Smooth muscle cell of trachea (primary cell): ENCODE results near the gene CCPG1. TPM values are rescaled to one million over a fixed set of nuclear protein-coding genes. Genes with fewer than 3 reads are reported as not detected.

Experiments
- total RNA-seq: library from RNA; depleted of rRNA; stranded (reverse); fragments of >200 nt; gene quantifications from 2 replicates; pipeline ENCODE4 v1.2.1, GENCODE V29; 2014

The CCPG1 gene, protein sequence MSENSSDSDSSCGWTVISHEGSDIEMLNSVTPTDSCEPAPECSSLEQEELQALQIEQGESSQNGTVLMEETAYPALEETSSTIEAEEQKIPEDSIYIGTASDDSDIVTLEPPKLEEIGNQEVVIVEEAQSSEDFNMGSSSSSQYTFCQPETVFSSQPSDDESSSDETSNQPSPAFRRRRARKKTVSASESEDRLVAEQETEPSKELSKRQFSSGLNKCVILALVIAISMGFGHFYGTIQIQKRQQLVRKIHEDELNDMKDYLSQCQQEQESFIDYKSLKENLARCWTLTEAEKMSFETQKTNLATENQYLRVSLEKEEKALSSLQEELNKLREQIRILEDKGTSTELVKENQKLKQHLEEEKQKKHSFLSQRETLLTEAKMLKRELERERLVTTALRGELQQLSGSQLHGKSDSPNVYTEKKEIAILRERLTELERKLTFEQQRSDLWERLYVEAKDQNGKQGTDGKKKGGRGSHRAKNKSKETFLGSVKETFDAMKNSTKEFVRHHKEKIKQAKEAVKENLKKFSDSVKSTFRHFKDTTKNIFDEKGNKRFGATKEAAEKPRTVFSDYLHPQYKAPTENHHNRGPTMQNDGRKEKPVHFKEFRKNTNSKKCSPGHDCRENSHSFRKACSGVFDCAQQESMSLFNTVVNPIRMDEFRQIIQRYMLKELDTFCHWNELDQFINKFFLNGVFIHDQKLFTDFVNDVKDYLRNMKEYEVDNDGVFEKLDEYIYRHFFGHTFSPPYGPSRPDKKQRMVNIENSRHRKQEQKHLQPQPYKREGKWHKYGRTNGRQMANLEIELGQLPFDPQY
- total RNA-seq, result 35.9 and 62.7 TPM in 2 replicates

DNA sequence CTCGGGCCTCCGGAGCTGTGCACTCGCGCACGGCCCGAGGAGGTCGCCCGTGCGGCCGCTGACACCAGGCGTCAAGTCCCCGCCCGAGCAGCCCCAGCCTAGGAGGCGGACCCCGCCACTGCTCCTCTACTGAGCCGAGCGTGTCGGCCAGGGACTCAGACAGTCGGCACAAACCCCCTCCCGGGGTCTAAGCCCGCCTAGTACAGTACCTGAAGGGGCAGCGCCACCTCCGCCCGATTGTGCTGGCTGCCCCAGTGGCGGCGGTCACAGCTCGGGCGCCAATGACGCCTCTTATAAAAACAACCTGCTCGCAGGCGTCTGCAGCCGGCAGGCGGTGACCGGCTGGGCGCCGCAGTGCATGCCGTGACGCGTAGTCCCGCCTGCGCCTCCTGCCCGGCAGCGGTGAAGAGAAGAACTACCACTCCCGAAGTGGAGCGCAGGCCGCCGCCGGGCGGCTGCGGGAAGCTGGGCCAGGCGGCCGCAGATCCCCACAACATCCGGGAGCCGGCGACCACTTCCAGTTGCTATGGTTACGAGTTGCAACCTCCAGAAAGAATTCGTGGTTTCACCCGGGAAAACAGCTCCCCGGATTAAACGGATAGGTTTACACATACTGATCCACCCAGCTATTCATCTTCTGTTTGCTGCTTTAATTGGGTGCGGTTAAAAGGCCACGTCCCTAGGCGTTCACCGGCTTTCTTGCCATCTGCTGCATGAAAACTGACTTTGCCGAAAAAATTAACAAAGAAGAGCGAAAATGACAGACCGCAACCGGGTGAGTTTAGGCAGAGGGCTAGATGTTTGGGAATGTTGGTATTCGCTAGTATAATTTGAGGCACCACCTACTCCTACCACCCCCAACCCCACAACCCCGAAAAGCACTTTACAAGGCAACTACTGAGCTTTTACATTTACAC lies at the start of gene CCPG1, which contains the start of gene PIERCE2:
Gene CCPG1 (minus strand): TSS at position 348 of the 917 bp plus-strand sequence. CDS start 18,935 bp downstream, outside the sequence.
Gene PIERCE2 (plus strand): TSS at position 484 of the 917 bp plus-strand sequence. CDS start 274 bp downstream, at position 758.

DNA sequence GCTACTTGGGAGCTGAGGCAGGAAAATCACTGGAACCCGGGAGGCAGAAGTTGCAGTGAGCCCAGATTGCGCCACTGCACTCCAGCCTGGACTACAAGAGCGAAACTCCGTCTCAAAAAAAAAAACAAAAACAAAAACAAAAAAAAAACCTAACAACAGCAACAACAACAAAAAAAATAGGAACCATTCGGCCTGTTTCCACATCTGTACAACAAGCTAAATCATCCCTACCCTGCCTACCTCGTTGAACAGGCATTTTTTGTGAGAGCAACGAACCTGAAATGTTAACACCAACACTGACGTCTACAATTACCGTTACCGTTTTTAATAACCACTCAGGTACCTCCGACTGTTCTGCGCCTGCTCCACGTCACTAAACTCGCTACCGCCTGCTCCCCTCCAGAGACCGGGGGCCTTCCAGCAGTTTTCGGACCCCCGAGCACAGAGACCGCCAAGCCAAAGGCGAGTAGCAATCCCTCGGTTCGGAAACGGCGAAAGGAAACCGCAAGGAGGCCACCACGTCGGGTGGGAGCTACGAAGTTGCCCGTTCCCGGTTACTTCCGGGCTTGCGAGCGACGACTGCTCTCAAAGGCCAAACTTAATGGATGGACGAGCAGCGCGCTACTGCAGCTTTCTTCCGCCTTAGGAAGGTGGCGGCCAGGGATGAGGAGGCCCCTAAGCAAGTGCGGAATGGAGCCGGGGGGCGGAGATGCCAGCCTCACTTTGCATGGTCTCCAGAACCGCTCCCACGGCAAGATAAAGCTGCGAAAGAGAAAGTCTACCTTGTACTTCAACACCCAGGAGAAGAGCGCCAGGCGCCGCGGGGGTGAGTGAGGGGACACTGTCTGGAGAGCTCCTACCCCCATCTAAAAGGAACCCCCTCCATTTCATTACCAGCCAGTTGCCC lies 89.3 kb downstream of the CCPG1 start, which contains the start of the genes PIGB and PIGBOS1:
Gene PIGB (plus strand): TSS at position 635 of the 907 bp plus-strand sequence. CDS start 29 bp downstream, at position 664.
Gene PIGBOS1 (minus strand): TSS at position 536 of the 907 bp plus-strand sequence. CDS start 1,331 bp downstream, outside the sequence.

Other genes starting within 250 kb of the CCPG1 start
- 63.8 and 91.8 TPM in 2 replicates for gene RSL24D1, start 211.4 kb downstream of the CCPG1 start, total RNA-seq
- gene RAB27A, start 118.5 kb downstream of the CCPG1 start, total RNA-seq, result 12.1 and 22.3 TPM in 2 replicates
- gene PIGBOS1, start 89.2 kb downstream of the CCPG1 start, total RNA-seq, result 4.8 and 11.5 TPM in 2 replicates
- gene PIGB, start 89.1 kb downstream of the CCPG1 start, total RNA-seq, result 15.7 and 18.8 TPM in 2 replicates
- 1.2 TPM in 2 replicates for gene PIERCE2, start 136 bp upstream of the CCPG1 start, total RNA-seq
- gene DNAAF4, start 99.9 kb upstream of the CCPG1 start, total RNA-seq, result 1.3 and 4.5 TPM in 2 replicates
- gene PYGO1, start 180.0 kb upstream of the CCPG1 start, total RNA-seq, result 9.0 and 11.2 TPM in 2 replicates